ENCODE results near the gene TCP11L2.
"Not testable (repeated sequence)": the region's sequence is repeated elsewhere in the genome, so short reads cannot be mapped to it uniquely, and the experiment has no call there.

The TCP11L2 gene

DNA sequence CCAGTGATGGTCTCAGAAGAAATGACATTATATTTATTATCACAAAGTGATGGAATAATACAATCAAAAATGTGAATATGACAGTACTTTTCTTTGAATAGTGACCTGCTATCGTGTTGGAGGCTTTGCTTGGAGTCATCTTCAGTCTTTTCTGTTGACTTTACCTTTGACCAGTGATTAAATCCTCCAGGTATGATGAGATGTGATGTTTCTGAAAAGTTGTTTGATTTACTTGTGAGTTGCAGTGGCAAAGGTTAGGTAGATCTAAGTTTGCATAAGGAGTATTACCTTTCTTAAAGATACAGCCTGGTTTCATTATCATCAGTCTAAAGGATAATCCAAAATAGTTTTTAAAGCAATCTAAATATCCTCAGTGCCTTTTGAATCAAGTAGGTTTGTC, 4.6 kb downstream of the TCP11L2 start:
- no peak for DNase-seq (ENCODE audit: low spot score)

GRCh38 chr12:106308121-106308520, 5.6 kb downstream of the TCP11L2 start:
- no peak for DNase-seq (ENCODE audit: low spot score)

GRCh38 chr12:106308611-106309010, 6.1 kb downstream of the TCP11L2 start:
- no peak for DNase-seq (ENCODE audit: low spot score)

DNA sequence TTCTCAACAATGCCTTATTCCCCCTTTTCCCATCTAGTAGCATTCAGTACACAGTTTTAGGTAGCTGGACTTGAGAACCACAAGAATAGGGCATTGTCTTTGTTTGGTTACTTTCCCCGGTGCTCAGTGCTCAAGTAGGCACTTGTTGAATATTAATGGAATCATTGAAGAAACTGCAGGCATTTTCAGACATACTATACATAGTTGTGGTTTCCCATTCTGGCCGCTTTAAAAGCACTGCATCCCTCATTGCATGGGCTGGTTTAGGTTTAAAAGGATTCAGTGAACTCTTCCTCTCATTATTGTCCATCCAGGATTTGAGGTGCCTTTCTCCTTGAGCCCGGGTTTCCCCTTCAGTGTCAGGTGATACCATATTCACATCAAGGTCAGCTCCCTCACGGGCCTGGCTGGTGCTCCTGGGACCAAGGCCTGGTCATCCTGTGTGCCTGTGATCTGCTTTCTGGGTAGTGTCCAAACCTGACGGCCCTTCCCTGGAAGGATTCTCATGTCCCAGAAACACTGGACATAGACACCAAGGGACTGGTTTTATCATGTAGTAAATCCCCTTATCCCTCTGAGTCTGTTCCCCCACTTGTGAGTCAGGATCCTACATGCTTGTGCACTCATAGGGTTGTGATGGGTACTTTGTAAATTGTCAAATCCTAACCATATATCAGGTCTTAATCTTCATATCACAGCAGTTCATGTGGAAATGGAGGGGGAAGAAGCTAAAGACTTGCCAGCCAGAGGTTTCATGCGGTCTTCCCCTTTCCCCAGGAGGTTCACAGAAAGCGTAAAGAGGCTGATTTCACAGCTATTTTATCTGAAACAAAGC, 7.4 kb downstream of the TCP11L2 start:
- no peak for DNase-seq (ENCODE audit: low spot score)

DNA sequence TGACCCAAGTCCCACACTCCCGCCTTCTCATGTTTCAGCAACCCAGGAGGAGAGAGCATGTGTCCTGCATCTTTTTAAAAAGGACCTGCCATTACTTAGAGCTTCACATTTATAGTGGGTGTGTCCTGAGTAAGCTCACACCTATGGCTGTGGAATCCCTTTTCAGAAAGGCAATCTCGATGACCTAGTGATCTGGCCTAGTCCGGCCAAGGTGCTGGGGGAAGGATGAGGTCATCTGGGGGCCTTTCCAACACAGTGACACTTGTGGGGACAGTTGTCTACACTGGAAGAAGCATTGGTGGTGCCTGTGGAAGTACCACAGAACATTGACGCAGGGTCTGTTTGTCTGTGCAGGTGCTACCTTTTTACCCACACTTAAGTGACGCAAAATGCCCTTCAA, 8.2 kb downstream of the TCP11L2 start:
- DNase-seq (ENCODE audit: low spot score): no peak

GRCh38 chr12:106311139-106311538, 8.6 kb downstream of the TCP11L2 start:
- no peak for DNase-seq (ENCODE audit: low spot score)

GRCh38 chr12:106313413-106313812, 10.9 kb downstream of the TCP11L2 start:
- DNase-seq (ENCODE audit: low spot score): not testable (repeated sequence)

DNA sequence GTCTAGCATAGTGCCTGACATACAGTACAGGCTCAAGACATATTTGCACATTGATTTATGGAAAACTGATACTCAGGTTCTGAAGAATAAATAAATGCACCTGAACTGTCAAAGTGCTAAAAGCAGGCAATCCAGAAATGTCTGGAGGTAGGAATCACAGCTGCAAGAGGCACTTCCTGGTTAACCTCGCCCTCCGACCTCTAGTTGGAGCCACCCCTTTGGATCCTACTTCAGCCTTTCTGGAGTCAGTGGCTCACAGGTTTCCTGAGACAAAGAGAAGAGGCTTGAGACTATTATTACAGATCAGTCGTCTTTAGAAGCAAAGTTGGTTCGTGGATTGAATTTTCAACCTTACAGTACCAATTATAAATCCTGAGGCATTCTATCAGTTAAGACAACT, 13.0 kb downstream of the TCP11L2 start:
- DNase-seq (ENCODE audit: low spot score): no peak

GRCh38 chr12:106317406-106318082, 15.0 kb downstream of the TCP11L2 start:
- no peak for DNase-seq (ENCODE audit: low spot score)

DNA sequence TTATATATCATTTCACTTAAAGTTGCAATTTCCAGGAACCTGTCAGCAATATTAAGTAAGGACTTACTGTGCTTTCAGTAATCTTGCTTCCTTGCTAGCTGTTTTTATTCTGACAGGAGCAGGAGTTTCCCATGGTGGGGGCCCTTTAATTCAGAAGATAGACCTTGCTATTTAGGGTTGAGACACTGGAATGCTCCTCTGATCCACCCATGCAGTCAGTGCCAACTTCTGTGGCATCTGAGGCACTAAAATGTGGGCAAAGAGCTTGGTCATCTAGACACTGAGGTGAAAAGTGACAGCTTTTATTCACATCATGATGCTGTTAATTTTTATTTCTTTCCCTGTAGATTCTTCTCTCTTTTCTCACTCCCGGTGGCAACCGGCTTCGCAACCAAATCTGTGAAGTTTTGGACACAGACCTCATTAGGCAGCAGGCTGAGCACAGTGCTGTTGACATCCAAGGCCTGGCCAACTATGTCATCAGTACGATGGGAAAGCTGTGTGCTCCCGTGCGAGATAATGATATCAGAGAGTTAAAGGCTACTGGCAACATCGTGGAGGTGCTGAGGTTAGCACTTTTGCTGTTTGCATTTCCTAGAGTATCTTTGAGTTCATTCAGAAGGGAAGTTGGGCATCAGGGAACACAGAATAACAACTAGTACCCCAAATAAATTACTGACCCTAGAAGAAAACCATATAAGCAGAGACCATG, 18.8 kb downstream of the TCP11L2 start:
- DNase-seq (ENCODE audit: low spot score): no peak

DNA sequence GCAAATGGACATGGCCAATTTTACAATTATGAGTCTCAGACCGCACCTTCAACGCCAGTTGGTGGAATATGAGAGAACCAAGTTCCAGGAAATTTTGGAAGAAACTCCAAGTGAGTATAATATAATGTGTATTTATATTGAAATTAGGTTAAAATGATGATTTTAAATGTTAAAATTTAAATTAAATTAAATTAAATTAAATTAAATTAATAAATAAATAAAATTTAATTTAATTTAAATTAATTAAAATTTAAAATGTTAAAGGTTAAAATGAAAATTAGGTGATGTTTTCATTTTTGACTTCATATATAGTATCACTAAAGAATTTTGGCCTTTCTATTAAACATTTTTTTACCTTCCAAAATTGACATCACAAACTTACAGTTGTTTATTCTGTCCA, 21.0 kb downstream of the TCP11L2 start:
- no peak for DNase-seq (ENCODE audit: low spot score)

GRCh38 chr12:106327309-106327869, 24.9 kb downstream of the TCP11L2 start:
- no peak for DNase-seq (ENCODE audit: low spot score)

- DNase-seq (ENCODE audit: low spot score): no peak
Measured at GRCh38 chr12:106328735-106329134, 26.2 kb downstream of the TCP11L2 start.

DNA sequence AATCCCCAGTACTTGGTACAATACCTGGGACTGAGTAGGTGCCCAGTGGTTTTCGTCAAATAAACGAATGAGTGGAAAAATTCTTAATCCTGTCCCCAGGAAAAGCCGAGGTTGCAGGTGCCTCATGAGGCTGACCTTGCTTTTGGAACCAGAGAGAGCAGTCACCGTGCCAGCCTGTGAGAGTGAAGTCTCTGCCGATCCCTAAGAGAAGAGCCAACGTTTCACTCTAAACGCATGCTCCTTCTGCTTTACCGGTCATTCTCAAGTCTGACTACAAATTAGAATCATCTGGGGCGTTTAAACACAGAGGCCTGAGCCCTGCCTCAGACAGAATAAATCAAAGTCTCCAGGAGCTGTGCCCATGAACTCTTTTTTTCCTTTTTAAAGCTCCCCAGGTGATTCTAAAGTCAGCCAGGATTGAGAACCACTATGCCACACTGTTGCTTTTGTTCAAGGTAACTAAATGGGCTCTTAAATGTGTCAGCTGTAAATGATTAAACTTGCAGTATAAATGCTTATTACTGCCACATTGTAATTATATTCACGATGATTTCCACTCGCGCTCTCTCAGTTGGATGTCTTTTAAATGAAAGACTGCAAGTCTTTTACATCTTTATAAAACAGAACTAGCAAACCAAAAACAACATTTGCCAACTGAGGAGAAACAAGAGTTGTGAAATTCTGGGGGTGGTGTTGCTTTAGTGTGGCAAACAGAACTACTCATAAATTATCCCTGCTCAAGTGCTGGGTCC, 26.9 kb downstream of the TCP11L2 start:
- no peak for DNase-seq (ENCODE audit: low spot score)

GRCh38 chr12:106331599-106331998, 29.1 kb downstream of the TCP11L2 start:
- no peak for DNase-seq (ENCODE audit: low spot score)

GRCh38 chr12:106332536-106332935, 30.0 kb downstream of the TCP11L2 start:
- DNase-seq (ENCODE audit: low spot score): no peak

DNA sequence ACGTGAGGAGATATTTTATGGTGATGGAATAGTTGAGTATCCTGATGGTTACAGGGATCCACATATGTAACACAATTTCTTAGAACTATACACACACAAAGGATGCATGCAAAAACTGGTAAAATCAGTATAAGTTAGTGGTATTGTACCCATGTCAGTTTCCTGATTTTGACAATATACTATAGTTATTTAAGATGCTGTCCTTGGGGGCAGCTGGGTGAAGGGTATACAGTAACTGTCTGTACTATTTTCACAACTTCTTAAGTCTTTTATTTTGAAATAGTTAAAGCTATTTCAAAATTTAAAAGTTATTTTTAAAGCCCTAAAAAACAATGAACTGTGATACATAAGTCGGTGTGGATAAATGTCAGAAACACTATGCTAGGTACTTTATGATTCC, 30.5 kb downstream of the TCP11L2 start:
- DNase-seq (ENCODE audit: low spot score): no peak

DNA sequence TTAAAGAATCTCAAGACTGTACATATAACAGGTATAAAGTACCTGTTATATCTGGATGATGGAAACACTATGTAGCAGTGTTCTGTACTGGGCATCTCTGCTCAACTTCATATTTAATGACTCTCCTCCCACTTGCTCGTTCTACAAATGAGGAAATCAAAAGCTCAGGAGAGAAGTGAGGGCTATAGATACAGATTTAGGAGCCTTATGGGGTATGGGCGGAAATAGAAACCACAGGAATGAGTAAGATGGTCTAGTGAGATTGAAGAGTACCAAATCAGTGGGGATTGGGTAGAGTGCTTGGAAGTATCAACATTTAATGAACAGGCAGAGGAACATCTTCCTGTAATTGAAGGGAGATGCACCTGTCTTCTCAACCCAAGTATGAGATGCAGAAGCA, 31.2 kb downstream of the TCP11L2 start:
- DNase-seq (ENCODE audit: low spot score): no peak

GRCh38 chr12:106341086-106341877, 38.7 kb downstream of the TCP11L2 start:
- DNase-seq (ENCODE audit: low spot score): no peak

DNA sequence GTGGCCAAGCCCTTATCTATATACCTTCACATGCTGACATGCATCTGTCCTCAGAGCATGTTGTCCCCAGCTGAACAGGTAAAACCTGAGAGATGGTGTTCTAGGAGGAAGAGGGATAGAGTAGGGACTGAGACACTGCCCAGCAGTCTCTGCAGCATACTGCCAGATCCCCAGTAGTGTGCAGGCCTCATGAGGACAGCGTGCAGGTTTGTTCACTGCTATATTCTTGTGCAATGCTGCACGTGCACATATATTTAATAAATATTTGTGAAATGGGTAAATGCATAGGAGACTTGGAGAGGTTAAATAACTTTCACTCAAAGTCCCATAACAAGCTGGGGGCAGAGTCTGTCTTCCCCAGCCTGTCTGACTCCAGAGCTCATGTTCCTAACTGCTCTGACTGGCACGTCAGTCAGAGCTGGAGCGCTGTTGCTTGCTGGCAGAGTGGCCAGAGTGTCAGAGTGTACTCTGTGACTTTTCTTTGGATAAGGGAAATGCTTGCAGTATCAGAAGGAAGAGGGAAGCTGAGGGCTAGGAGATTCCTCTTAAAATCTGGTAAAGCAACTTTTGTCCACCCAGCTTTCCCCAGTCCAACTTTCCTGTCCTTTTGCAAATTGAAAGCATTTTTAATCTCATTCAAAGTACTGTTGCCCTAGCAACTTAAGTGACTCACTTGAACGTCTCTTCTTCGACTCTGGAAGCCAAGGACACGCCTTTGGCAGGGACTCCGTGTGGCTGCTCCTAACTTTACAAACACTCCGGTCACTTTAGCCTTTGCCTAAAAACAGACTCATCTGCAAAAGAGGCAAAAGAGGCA, 40.1 kb downstream of the TCP11L2 start:
- DNase-seq (ENCODE audit: low spot score): no peak
